Adipocyte (in vitro differentiated cells): ENCODE data around the gene MACROD2.

Experiments
- DNase-seq: peaks from one replicate; pipeline ENCODE4 v3.0.0-alpha.2; 2015; ENCODE audit warnings: low read depth
- H3K27me3 ChIP-seq: replicated peaks from 2 replicates; pipeline ENCODE4 v1.7.0; 2013; ENCODE audit warnings: mild to moderate bottlenecking, low read length, moderate library complexity; ENCODE audit not compliant: control insufficient read depth, insufficient read depth
- H3K36me3 ChIP-seq: 2 replicates; pipeline ENCODE4 v1.7.0; 2013; ENCODE audit warnings: low read length, mild to moderate bottlenecking, moderate library complexity; ENCODE audit not compliant: control insufficient read depth, insufficient read depth, severe bottlenecking
- H3K4me1 ChIP-seq: 2 replicates; pipeline ENCODE4 v1.7.0; 2013; ENCODE audit warnings: mild to moderate bottlenecking, low read length, moderate library complexity; ENCODE audit not compliant: control insufficient read depth, insufficient read depth
- H3K4me3 ChIP-seq: 2 replicates; pipeline ENCODE4 v1.7.0; 2013; ENCODE audit warnings: mild to moderate bottlenecking, low read length, moderate library complexity
- H3K9ac ChIP-seq: 2 replicates; pipeline ENCODE4 v1.7.0; 2013; ENCODE audit warnings: mild to moderate bottlenecking, low read length, moderate library complexity
- H3K9me3 ChIP-seq: 2 replicates; pipeline ENCODE4 v1.7.0; 2013; ENCODE audit warnings: mild to moderate bottlenecking, low read length, moderate library complexity; ENCODE audit not compliant: control insufficient read depth

MACROD2 gene

DNA sequence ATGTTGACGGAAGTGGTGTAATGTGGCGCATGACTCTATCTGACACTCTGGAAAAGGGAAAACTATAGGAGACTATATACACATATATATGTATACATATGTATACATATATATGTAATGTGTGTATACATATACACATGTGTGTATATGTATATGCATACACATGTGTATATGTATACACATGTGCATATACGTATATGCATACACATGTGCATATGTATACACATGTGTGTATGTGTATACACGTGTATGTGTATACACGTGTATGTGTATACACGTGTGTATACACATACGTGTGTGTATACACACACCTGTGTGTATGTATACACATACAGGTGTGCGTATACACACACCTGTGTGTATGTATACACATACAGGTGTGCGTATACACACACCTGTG is 1025.5 kb downstream of the MACROD2 start:
- no peak overlapping the region for H3K4me3 ChIP-seq
- no peak for DNase-seq

DNA sequence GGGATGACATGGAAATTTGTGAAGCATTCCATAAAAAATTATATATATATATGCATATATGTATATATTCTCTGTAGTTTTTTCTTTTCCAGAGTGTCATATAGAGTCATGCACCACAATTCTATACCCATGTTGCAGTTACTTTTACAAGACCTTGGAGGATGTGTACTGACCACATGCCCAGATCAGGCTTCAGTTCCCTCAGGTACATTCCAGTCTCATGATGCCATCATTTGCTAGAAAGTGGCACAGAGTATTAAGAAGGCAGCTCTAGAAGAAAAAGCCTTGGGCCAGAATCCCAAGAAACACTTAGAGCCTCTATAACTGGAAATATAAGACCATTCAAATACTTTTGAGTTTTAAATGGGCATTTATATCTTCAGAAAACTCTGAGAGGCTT is 1027.6 kb downstream of the MACROD2 start:
- Histone ChIP-seq H3K9ac (no peak overlapping the region), H3K27me3 (no peaks in the 10 kb centered on the region), H3K9me3 (no peaks in the 10 kb centered on the region), H3K4me1 (no peaks in the 10 kb centered on the region), H3K4me3 (no peak overlapping the region), H3K36me3 (no peaks in the 10 kb centered on the region)
- no peak for DNase-seq

More for the DNA sequence above, 1025.5 kb downstream of the MACROD2 start:
- Histone ChIP-seq H3K9me3 (no peaks in the 10 kb centered on the region), H3K4me1 (no peaks in the 10 kb centered on the region), H3K27me3 (no peaks in the 10 kb centered on the region), H3K36me3 (no peaks in the 10 kb centered on the region), H3K9ac (no peak overlapping the region)

GRCh38 chr20:15026759-15027158 is 1031.4 kb downstream of the MACROD2 start:
- H3K9me3 ChIP-seq: no peaks in the 10 kb centered on the region
- DNase-seq: no peak
- H3K9ac ChIP-seq: no peak overlapping the region
- no peaks in the 10 kb centered on the region for H3K4me1 ChIP-seq
- H3K27me3 ChIP-seq: no peaks in the 10 kb centered on the region
- H3K4me3 ChIP-seq: no peak overlapping the region
- H3K36me3 ChIP-seq: no peaks in the 10 kb centered on the region

DNA sequence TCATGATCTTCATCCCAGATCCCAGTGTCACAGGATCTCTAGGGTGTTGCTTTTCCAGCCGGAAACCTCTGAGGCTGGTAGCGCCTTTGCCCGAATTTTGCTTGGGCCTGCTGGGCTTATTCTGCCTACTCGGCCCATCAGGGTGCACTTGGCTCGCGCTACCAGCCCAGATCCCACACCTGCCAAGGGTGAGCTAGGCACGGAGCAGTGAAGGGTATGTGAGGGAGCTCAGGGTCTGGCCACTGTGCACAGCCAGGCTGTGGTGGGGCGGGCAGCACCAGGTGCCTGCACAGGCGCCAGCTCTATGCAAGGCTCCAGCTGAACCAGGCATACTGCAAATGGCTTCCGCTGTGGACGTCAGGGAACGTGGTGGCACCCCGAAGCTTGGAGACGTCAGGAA is 1035.5 kb downstream of the MACROD2 start:
- H3K9me3 ChIP-seq: no peaks in the 10 kb centered on the region
- H3K36me3 ChIP-seq: no peaks in the 10 kb centered on the region
- no peak for DNase-seq
- H3K4me3 ChIP-seq: no peak overlapping the region
- no peaks in the 10 kb centered on the region for H3K27me3 ChIP-seq
- no peak overlapping the region for H3K9ac ChIP-seq
- no peaks in the 10 kb centered on the region for H3K4me1 ChIP-seq

- no peaks in the 10 kb centered on the region for H3K36me3 ChIP-seq
- no peak overlapping the region for H3K9ac ChIP-seq
- H3K4me3 ChIP-seq: no peak overlapping the region
- no peak for DNase-seq
- H3K9me3 ChIP-seq: no peaks in the 10 kb centered on the region
- H3K27me3 ChIP-seq: no peaks in the 10 kb centered on the region
- H3K4me1 ChIP-seq: no peaks in the 10 kb centered on the region
Observed at GRCh38 chr20:15031546-15032351, 1036.4 kb downstream of the MACROD2 start.

GRCh38 chr20:15032352-15032622 is 1037.0 kb downstream of the MACROD2 start:
- no peaks in the 10 kb centered on the region for H3K27me3 ChIP-seq
- H3K9me3 ChIP-seq: no peaks in the 10 kb centered on the region
- DNase-seq: no peak
- no peaks in the 10 kb centered on the region for H3K36me3 ChIP-seq
- H3K4me1 ChIP-seq: no peaks in the 10 kb centered on the region
- H3K4me3 ChIP-seq: no peak overlapping the region
- H3K9ac ChIP-seq: no peak overlapping the region

DNA sequence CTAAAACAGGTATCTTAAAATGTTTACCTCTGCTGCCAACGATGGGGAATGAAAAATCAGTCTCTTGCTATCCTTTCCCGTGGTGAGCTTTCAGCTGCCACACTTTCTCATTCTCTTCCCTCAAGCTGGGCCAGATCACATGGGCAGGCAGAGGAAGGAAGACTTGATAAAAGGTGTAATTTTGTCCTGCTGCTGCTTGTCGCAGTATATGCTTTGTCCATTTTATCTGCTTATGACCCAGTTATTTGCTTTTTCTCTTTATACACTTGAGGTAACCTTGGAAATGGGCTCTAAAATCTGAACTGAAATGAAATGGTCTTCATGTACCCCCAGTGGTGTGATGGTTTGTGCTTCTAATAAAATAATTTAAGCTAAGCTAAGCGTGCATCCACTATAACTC is 1038.0 kb downstream of the MACROD2 start:
- H3K4me1 ChIP-seq: no peaks in the 10 kb centered on the region
- H3K9me3 ChIP-seq: no peaks in the 10 kb centered on the region
- no peak overlapping the region for H3K4me3 ChIP-seq
- H3K36me3 ChIP-seq: no peaks in the 10 kb centered on the region
- DNase-seq: no peak
- H3K9ac ChIP-seq: no peak overlapping the region
- no peaks in the 10 kb centered on the region for H3K27me3 ChIP-seq

DNA sequence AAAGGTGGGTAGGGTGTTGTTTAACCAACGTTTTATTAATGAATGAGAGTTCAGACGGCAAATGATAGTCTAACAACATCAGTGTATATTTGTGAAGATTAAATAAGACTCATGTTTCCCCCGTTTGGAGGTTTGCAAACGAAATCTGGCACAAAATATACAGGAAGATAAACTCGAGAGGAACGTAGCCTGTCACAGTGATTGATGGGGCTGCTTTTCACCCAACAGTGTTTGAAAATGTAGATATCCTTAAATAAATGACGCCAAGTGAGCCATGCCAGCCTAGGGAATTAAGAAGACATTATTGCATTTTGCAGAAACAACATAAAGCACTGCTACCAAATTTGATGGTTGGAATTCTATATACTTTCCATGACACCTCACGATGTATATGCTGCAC is 1038.6 kb downstream of the MACROD2 start:
- Histone ChIP-seq H3K4me1 (no peaks in the 10 kb centered on the region), H3K27me3 (no peaks in the 10 kb centered on the region), H3K9ac (no peak overlapping the region), H3K9me3 (no peaks in the 10 kb centered on the region), H3K4me3 (no peak overlapping the region), H3K36me3 (no peaks in the 10 kb centered on the region)
- no peak for DNase-seq

- no peak for DNase-seq
Observed at GRCh38 chr20:15036948-15037347, 1041.6 kb downstream of the MACROD2 start.

GRCh38 chr20:15039088-15039752 is 1043.9 kb downstream of the MACROD2 start:
- Histone ChIP-seq H3K9ac (no peak overlapping the region), H3K36me3 (no peaks in the 10 kb centered on the region), H3K4me3 (no peak overlapping the region), H3K9me3 (no peaks in the 10 kb centered on the region), H3K4me1 (peaks cover 2% of the 10 kb centered on the region), H3K27me3 (no peaks in the 10 kb centered on the region)
- DNase-seq: no peak

More at GRCh38 chr20:15036948-15037347, 1041.6 kb downstream of the MACROD2 start:
- Histone ChIP-seq H3K4me3 (no peak overlapping the region), H3K9me3 (no peaks in the 10 kb centered on the region), H3K9ac (no peak overlapping the region), H3K27me3 (no peaks in the 10 kb centered on the region), H3K4me1 (no peaks in the 10 kb centered on the region), H3K36me3 (no peaks in the 10 kb centered on the region)

- H3K4me1 ChIP-seq: peaks cover 17% of the 10 kb centered on the region
- H3K36me3 ChIP-seq: no peaks in the 10 kb centered on the region
- DNase-seq: no peak
- H3K27me3 ChIP-seq: no peaks in the 10 kb centered on the region
- no peak overlapping the region for H3K4me3 ChIP-seq
- no peaks in the 10 kb centered on the region for H3K9me3 ChIP-seq
- H3K9ac ChIP-seq: no peak overlapping the region
Observed at GRCh38 chr20:15042723-15043122, 1047.4 kb downstream of the MACROD2 start.
